Measurements from ENCODE around the gene THSD4.

DNA sequence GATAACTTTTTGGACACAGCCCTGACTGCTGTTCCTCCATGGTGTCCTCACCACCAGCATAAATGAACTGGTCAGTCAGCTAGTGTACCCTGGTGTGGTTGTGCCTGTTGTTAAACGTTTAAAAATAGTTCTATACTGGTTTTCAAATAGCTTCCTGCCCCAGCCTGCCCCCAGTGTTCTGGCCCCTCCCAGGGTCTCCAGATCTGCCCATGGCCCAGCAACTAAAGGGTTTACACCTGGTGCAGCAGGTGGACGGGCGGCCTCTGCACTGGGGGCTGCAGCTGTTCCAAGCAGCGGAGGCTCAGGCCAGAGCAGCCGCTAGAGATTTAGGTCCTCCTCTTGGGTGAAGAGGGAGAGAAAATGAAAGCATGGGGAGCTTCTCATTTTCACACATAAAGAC lies 689.0 kb downstream of the THSD4 start:
- TF ChIP-seq, protein P1, sequence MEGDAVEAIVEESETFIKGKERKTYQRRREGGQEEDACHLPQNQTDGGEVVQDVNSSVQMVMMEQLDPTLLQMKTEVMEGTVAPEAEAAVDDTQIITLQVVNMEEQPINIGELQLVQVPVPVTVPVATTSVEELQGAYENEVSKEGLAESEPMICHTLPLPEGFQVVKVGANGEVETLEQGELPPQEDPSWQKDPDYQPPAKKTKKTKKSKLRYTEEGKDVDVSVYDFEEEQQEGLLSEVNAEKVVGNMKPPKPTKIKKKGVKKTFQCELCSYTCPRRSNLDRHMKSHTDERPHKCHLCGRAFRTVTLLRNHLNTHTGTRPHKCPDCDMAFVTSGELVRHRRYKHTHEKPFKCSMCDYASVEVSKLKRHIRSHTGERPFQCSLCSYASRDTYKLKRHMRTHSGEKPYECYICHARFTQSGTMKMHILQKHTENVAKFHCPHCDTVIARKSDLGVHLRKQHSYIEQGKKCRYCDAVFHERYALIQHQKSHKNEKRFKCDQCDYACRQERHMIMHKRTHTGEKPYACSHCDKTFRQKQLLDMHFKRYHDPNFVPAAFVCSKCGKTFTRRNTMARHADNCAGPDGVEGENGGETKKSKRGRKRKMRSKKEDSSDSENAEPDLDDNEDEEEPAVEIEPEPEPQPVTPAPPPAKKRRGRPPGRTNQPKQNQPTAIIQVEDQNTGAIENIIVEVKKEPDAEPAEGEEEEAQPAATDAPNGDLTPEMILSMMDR (IDR thresholded peaks at IDR 0.05; ENCODE audit: low read depth, low read length, poor library complexity, severe bottlenecking) = no peak
- TF ChIP-seq EZH2phosphoT487 (IDR thresholded peaks at IDR 0.05; ENCODE audit: borderline replicate concordance, low read length) = no peak
